A549 (cell line): ENCODE measurements around the gene ATF4. TPM values are rescaled to one million over a fixed set of nuclear protein-coding genes. Genes with fewer than 3 reads are reported as not detected.

Source experiments
- ATAC-seq, 2 experiments: fragments of 200-7000 bp in 1 of 2; fragments of >200 bp in 1 of 2; cut with Nextera tagmentation in 1 of 2; cut with Tn5 transposase in 1 of 2; 3 replicates each; pipeline versions ENCODE4 v1.8.0 to v1.9.1; 2018 to 2020; ENCODE audit warnings: mild to moderate bottlenecking in 1 of 2, moderate library complexity in 1 of 2
- CTCF ChIA-PET: fragments of 300-600 bp; sonication (Branson Sonifier 250); formaldehyde crosslinking; extraction: SDS; loops from one replicate; lab custom pipeline; 2021; ENCODE audit warnings: antibody characterized with exemption, inconsistent platforms; lab: Yijun Ruan, JAX
- POLR2A ChIA-PET: fragments of 350-600 bp; formaldehyde crosslinking; extraction: SDS; loops from one replicate; lab custom pipeline; 2021; ENCODE audit warnings: antibody characterized with exemption, inconsistent platforms; lab: Yijun Ruan, JAX
- DNase-seq, 2 experiments: peaks; one replicate each; pipeline versions ENCODE4 v3.0.0 to v3.0.0-alpha.2; 2011 to 2016; ENCODE audit warnings: low read depth in 1 of 2, low spot score in 1 of 2
- FAIRE-seq: peaks from 2 replicates; lab custom pipeline; 2011; peaks lifted over from hg19 to GRCh38; lab: Jason Lieb, UNC
- H3K27ac ChIP-seq, 2 experiments: fragments of >200 bp; sonication (Bioruptor Twin); formaldehyde crosslinking; 3 replicates each; pipeline ENCODE4 v1.5.1; 2016 to 2017
- H3K4me1 ChIP-seq: fragments of >200 bp; sonication (Bioruptor Twin); formaldehyde crosslinking; 3 replicates; pipeline ENCODE4 v1.6.1; 2016
- H3K4me2 ChIP-seq: fragments of >200 bp; sonication (Bioruptor Twin); formaldehyde crosslinking; 3 replicates; pipeline ENCODE4 v1.6.1; 2016
- H3K4me3 ChIP-seq: fragments of >200 bp; sonication (Bioruptor Twin); formaldehyde crosslinking; 3 replicates; pipeline ENCODE4 v1.5.1; 2016
- H3K9me3 ChIP-seq: fragments of >200 bp; sonication (Bioruptor Twin); formaldehyde crosslinking; 3 replicates; pipeline ENCODE4 v1.6.1; 2016
- CBX2 ChIP-seq: fragments of 200-600 bp; sonication (generic); IDR thresholded peaks from 2 replicates; pipeline ENCODE4 v1.6.1; 2016; ENCODE audit warnings: low read depth, mild to moderate bottlenecking, borderline replicate concordance
- CEBPB ChIP-seq, 2 experiments: fragments of >200 bp in 1 of 2; sonication (Bioruptor Twin) in 1 of 2; formaldehyde crosslinking in 1 of 2; IDR thresholded peaks; 2 replicates each; pipeline ENCODE4 v1.6.1; 2012 to 2016
- EHF ChIP-seq: fragments of 250-450 bp; sonication (Bioruptor Pico); IDR thresholded peaks from 2 replicates; pipeline ENCODE4 v1.5.0; 2020; ENCODE audit warnings: mild to moderate bottlenecking
- ESRRA ChIP-seq: fragments of 150-350 bp; IDR thresholded peaks from 2 replicates; pipeline ENCODE4 v1.6.1; 2014; ENCODE audit warnings: mild to moderate bottlenecking, low read length, borderline replicate concordance
- HOXA7 ChIP-seq: fragments of 250-450 bp; sonication (Bioruptor Pico); IDR thresholded peaks from 2 replicates; pipeline ENCODE4 v1.5.0; 2020; ENCODE audit warnings: mild to moderate bottlenecking, moderate library complexity
- HOXB13 ChIP-seq: fragments of 250-450 bp; sonication (Bioruptor Pico); IDR thresholded peaks from 2 replicates; pipeline ENCODE4 v1.5.0; 2020; ENCODE audit warnings: low read depth, mild to moderate bottlenecking, moderate library complexity
- HOXB5 ChIP-seq: fragments of 250-450 bp; sonication (Bioruptor Pico); IDR thresholded peaks from 2 replicates; pipeline ENCODE4 v1.5.0; 2020; ENCODE audit warnings: mild to moderate bottlenecking, moderate library complexity
- KDM5A ChIP-seq: fragments of 200-600 bp; sonication (generic); IDR thresholded peaks from 2 replicates; pipeline ENCODE4 v1.6.1; 2016; ENCODE audit warnings: antibody characterized with exemption, mild to moderate bottlenecking
- PHF8 ChIP-seq: fragments of 200-600 bp; sonication (generic); IDR thresholded peaks from 2 replicates; pipeline ENCODE4 v1.6.1; 2016; ENCODE audit warnings: low read depth, mild to moderate bottlenecking, antibody characterized with exemption, moderate library complexity, borderline replicate concordance
- POLR2A ChIP-seq: IDR thresholded peaks from 2 replicates; pipeline ENCODE4 v1.6.1; 2012; ENCODE audit warnings: mild to moderate bottlenecking, low read length
- RAD21 ChIP-seq, 2 experiments: fragments of >200 bp in 1 of 2; sonication (Bioruptor Twin) in 1 of 2; formaldehyde crosslinking in 1 of 2; IDR thresholded peaks in 1 of 2; conservative IDR thresholded peaks in 1 of 2; 2 replicates in 1 of 2; 3 replicates in 1 of 2; pipeline ENCODE4 v1.6.1; 2012 to 2018; ENCODE audit warnings: inconsistent platforms in 1 of 2
- RCOR1 ChIP-seq: fragments of 150-350 bp; IDR thresholded peaks from 2 replicates; pipeline ENCODE4 v1.6.1; 2014; ENCODE audit warnings: antibody characterized with exemption, low read length, low read depth
- SMC3 ChIP-seq: fragments of >200 bp; sonication (Bioruptor Twin); formaldehyde crosslinking; IDR thresholded peaks from 3 replicates; pipeline ENCODE4 v1.6.1; 2018; ENCODE audit warnings: inconsistent platforms
- SREBF2 ChIP-seq: fragments of 450-650 bp; IDR thresholded peaks from 2 replicates; pipeline ENCODE4 v1.6.1; 2014; ENCODE audit warnings: mild to moderate bottlenecking, moderate library complexity
- TFCP2L1 ChIP-seq: fragments of 250-450 bp; sonication (Bioruptor Pico); IDR thresholded peaks from 2 replicates; pipeline ENCODE4 v1.5.0; 2021; ENCODE audit warnings: mild to moderate bottlenecking
- WGBS: methylation state at CpG from one replicate; pipeline ENCODE4 v1.1.6; 2017; ENCODE audit errors: missing lambda C conversion rate; 5-methylcytosine and 5-hydroxymethylcytosine counted together
- polyA plus RNA-seq, 4 experiments: library from polyadenylated mRNA; depleted of rRNA in 3 of 4; stranded (reverse); fragments of >200 nt; fragmentation: RNase III in 1 of 4; extraction: RNeasy Plus Mini Kit Qiagen cat#74134 plus additional on column Dnase treatment in 1 of 4; gene quantifications; 2 replicates in 3 of 4; 3 replicates in 1 of 4; pipeline ENCODE4 v1.2.3, GENCODE V29; 2011 to 2017
- TF ChIP-seq, protein P1 (sequence below): fragments of 200-600 bp; sonication (generic); IDR thresholded peaks from 2 replicates; pipeline ENCODE4 v1.6.1; 2016; ENCODE audit warnings: antibody characterized with exemption, mild to moderate bottlenecking, moderate library complexity
- TF ChIP-seq, protein P2 (sequence below): fragments of 250-450 bp; sonication (Bioruptor Pico); IDR thresholded peaks from 2 replicates; pipeline ENCODE4 v1.5.0; 2020; ENCODE audit warnings: low read depth, mild to moderate bottlenecking, moderate library complexity
- TF ChIP-seq, protein P3 (sequence below): fragments of 150-350 bp; IDR thresholded peaks from 2 replicates; pipeline ENCODE4 v1.6.1; 2014; ENCODE audit warnings: low read depth, mild to moderate bottlenecking, low read length
- TF ChIP-seq, protein P4 (sequence below): fragments of >200 bp; sonication (Bioruptor Twin); formaldehyde crosslinking; IDR thresholded peaks from 3 replicates; pipeline ENCODE4 v1.6.1; 2016
- TF ChIP-seq, protein P5 (sequence below): fragments of 250-450 bp; sonication (Bioruptor Pico); IDR thresholded peaks from 2 replicates; pipeline ENCODE4 v1.5.0; 2021; ENCODE audit warnings: mild to moderate bottlenecking, moderate library complexity, borderline replicate concordance
- TF ChIP-seq, protein P6 (sequence below): fragments of >200 bp; sonication (Bioruptor Twin); formaldehyde crosslinking; IDR thresholded peaks from 3 replicates; pipeline ENCODE4 v1.5.1; 2016

ATF4 gene
- polyA plus RNA-seq, 2 of the 4 experiments (the other 2 are of a cell fraction) = 242 to 593 TPM

DNA sequence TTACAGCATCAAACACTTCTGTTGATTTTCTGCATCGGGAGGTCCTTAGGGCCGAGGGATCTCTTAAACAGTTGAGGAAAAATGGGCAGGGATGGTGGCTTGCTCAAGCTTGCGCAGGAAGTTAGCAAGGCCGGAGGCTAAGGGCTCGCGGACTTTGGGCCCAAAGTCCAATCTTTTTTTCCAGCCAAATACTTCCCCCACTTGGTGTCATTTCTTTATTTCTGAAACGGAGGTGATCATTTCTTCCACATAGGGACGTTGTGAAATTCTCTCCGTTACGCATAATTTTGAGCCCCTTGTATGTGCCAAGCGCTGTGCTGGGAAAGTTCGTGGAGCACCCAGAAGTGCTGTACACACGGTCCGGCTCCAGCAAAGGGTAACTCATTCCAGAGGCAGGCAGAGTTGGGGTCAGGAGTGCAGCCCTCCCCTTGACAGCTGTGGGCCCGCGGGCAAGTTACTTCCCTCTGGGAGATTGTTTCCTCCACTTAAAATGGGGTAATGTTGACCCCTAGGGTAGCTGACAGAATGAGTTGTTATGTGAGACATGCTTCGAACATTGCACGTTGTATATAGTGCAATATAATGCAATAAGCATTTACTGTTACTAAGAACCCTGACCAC lies 17.5 kb upstream of the ATF4 start:
- CTCF ChIA-PET = interaction anchor here (0.6 to 2.6 kb wide), 5 partner anchors 9 to 26 kb away, joined by 3 to 11 read pairs (median 7); no protein-coding TSS in a partner anchor
- FAIRE-seq = no peak
- WGBS = 12% methylated on average over 18 of the region's 18 CpGs
- POLR2A ChIA-PET = interaction anchor here (1.1 to 1.6 kb wide), 3 partner anchors 17 to 541 kb away, joined by 6 to 27 read pairs (median 8); partner anchors contain the start of genes ATF4 and RPL3
- Histone ChIP-seq H3K27ac (peak overlapping the region; percentile 98), H3K4me1 (peaks cover 12% of the 10 kb centered on the region; the same call in 2 of the 3 replicates), H3K4me2 (peak overlapping the region; percentile 97), H3K4me3 (peak overlapping the region; percentile 100), H3K9me3 (no peaks in the 10 kb centered on the region)
- no peak for DNase-seq
- peak; percentile 5 to 8; a peak in 3 of 6 replicates for ATAC-seq
- TF ChIP-seq HOXA7 (CRISPR knock-in tag) (no peak), PHF8 (0 out of 2 replicates have a peak, but pooled peaks have one; percentile 17)

DNA sequence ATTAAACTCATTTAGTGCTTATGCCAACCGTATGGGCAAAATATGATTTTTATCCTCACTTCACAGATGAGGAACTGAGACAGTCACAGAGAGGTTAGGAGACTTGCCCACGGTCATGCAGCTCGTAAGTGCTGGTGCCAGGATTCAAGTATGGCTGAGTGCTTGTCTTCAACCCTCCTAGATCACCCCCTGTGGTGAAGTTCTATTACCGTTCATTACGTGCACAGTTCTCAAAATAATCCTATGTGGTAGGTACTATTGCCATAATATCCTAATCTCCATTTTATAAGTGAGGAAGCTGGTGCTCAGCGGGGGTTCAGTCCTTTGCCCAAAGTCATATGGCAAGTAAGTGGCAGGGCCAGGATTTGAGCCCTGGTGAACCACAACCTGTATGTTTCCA lies 16.7 kb upstream of the ATF4 start:
- no peak for TF ChIP-seq EHF
- TF ChIP-seq, protein P1, sequence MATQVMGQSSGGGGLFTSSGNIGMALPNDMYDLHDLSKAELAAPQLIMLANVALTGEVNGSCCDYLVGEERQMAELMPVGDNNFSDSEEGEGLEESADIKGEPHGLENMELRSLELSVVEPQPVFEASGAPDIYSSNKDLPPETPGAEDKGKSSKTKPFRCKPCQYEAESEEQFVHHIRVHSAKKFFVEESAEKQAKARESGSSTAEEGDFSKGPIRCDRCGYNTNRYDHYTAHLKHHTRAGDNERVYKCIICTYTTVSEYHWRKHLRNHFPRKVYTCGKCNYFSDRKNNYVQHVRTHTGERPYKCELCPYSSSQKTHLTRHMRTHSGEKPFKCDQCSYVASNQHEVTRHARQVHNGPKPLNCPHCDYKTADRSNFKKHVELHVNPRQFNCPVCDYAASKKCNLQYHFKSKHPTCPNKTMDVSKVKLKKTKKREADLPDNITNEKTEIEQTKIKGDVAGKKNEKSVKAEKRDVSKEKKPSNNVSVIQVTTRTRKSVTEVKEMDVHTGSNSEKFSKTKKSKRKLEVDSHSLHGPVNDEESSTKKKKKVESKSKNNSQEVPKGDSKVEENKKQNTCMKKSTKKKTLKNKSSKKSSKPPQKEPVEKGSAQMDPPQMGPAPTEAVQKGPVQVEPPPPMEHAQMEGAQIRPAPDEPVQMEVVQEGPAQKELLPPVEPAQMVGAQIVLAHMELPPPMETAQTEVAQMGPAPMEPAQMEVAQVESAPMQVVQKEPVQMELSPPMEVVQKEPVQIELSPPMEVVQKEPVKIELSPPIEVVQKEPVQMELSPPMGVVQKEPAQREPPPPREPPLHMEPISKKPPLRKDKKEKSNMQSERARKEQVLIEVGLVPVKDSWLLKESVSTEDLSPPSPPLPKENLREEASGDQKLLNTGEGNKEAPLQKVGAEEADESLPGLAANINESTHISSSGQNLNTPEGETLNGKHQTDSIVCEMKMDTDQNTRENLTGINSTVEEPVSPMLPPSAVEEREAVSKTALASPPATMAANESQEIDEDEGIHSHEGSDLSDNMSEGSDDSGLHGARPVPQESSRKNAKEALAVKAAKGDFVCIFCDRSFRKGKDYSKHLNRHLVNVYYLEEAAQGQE = no peak
- no peak for TF ChIP-seq SMC3
- no peak for TF ChIP-seq RAD21 (conservative IDR thresholded peaks at IDR 0.05 in 1 of 2, IDR thresholded peaks at IDR 0.05 in 1 of 2)
- TF ChIP-seq POLR2A = no peak
- no peak for TF ChIP-seq RCOR1
- no peak for TF ChIP-seq SREBF2
- no peak for TF ChIP-seq CEBPB (IDR thresholded peaks at IDR 0.05)
- POLR2A ChIA-PET = no interaction called here
- FAIRE-seq = no peak

DNA sequence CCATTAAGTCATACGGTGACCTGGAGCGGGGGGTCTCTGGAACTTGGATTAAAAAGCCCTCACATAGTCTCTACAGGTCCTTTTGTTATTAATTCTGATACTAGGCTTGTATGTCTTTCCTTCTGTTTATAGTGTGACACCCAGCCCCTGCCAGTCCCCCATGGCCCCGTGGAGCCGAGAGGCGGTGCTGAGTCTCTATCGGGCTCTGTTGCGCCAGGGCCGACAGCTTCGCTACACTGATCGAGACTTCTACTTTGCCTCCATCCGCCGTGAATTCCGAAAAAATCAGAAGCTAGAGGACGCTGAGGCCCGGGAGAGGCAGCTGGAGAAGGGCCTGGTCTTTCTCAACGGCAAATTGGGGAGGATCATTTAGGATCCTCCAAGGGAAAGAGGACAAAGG lies 16.3 kb upstream of the ATF4 start:
- CTCF ChIA-PET = interaction anchor here (1.2 to 2.0 kb wide), 3 partner anchors 10 to 25 kb away, joined by 5 to 8 read pairs (median 7); no protein-coding TSS in a partner anchor
- no peak overlapping the region for H3K4me3 ChIP-seq
- H3K4me2 ChIP-seq = peak overlapping the region; percentile 97; the same call in 2 of the 3 replicates
- ATAC-seq = no peak
- no peak for DNase-seq
- no peak overlapping the region for H3K27ac ChIP-seq
- H3K4me1 ChIP-seq = peaks cover 12% of the 10 kb centered on the region; the same call in 2 of the 3 replicates
- no peak for FAIRE-seq
- 97% methylated on average over 16 of the region's 16 CpGs for WGBS
- H3K9me3 ChIP-seq = no peaks in the 10 kb centered on the region
- POLR2A ChIA-PET = no interaction called here
- TF ChIP-seq KDM5A (no peak), HOXB5 (CRISPR knock-in tag) (no peak), HOXB13 (CRISPR knock-in tag) (no peak), TFCP2L1 (CRISPR knock-in tag) (no peak), CBX2 (no peak), ESRRA (no peak)
- TF ChIP-seq, protein P2, sequence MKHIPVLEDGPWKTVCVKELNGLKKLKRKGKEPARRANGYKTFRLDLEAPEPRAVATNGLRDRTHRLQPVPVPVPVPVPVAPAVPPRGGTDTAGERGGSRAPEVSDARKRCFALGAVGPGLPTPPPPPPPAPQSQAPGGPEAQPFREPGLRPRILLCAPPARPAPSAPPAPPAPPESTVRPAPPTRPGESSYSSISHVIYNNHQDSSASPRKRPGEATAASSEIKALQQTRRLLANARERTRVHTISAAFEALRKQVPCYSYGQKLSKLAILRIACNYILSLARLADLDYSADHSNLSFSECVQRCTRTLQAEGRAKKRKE (CRISPR knock-in tag) = no peak
- TF ChIP-seq, protein P3, sequence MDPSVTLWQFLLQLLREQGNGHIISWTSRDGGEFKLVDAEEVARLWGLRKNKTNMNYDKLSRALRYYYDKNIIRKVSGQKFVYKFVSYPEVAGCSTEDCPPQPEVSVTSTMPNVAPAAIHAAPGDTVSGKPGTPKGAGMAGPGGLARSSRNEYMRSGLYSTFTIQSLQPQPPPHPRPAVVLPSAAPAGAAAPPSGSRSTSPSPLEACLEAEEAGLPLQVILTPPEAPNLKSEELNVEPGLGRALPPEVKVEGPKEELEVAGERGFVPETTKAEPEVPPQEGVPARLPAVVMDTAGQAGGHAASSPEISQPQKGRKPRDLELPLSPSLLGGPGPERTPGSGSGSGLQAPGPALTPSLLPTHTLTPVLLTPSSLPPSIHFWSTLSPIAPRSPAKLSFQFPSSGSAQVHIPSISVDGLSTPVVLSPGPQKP = no peak
- TF ChIP-seq, protein P4, sequence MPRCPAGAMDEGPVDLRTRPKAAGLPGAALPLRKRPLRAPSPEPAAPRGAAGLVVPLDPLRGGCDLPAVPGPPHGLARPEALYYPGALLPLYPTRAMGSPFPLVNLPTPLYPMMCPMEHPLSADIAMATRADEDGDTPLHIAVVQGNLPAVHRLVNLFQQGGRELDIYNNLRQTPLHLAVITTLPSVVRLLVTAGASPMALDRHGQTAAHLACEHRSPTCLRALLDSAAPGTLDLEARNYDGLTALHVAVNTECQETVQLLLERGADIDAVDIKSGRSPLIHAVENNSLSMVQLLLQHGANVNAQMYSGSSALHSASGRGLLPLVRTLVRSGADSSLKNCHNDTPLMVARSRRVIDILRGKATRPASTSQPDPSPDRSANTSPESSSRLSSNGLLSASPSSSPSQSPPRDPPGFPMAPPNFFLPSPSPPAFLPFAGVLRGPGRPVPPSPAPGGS = no peak
- TF ChIP-seq, protein P5, sequence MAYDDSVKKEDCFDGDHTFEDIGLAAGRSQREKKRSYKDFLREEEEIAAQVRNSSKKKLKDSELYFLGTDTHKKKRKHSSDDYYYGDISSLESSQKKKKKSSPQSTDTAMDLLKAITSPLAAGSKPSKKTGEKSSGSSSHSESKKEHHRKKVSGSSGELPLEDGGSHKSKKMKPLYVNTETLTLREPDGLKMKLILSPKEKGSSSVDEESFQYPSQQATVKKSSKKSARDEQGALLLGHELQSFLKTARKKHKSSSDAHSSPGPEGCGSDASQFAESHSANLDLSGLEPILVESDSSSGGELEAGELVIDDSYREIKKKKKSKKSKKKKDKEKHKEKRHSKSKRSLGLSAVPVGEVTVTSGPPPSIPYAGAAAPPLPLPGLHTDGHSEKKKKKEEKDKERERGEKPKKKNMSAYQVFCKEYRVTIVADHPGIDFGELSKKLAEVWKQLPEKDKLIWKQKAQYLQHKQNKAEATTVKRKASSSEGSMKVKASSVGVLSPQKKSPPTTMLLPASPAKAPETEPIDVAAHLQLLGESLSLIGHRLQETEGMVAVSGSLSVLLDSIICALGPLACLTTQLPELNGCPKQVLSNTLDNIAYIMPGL (CRISPR knock-in tag) = no peak
- TF ChIP-seq, protein P6, sequence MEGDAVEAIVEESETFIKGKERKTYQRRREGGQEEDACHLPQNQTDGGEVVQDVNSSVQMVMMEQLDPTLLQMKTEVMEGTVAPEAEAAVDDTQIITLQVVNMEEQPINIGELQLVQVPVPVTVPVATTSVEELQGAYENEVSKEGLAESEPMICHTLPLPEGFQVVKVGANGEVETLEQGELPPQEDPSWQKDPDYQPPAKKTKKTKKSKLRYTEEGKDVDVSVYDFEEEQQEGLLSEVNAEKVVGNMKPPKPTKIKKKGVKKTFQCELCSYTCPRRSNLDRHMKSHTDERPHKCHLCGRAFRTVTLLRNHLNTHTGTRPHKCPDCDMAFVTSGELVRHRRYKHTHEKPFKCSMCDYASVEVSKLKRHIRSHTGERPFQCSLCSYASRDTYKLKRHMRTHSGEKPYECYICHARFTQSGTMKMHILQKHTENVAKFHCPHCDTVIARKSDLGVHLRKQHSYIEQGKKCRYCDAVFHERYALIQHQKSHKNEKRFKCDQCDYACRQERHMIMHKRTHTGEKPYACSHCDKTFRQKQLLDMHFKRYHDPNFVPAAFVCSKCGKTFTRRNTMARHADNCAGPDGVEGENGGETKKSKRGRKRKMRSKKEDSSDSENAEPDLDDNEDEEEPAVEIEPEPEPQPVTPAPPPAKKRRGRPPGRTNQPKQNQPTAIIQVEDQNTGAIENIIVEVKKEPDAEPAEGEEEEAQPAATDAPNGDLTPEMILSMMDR = no peak

More for the DNA sequence above, 16.7 kb upstream of the ATF4 start:
- DNase-seq (no peak), ATAC-seq (no peak)
- peak overlapping the region; percentile 97 for H3K4me2 ChIP-seq
- no peaks in the 10 kb centered on the region for H3K9me3 ChIP-seq
- peak overlapping the region; percentile 100 for H3K4me3 ChIP-seq
- 72% methylated on average over 6 of the region's 6 CpGs for WGBS
- CTCF ChIA-PET = interaction anchor here (1.2 to 2.0 kb wide), 3 partner anchors 10 to 25 kb away, joined by 5 to 8 read pairs (median 7); no protein-coding TSS in a partner anchor
- peak overlapping the region in 1 of 2 experiments; percentile 98; a peak in 3 of 6 replicates for H3K27ac ChIP-seq
- H3K4me1 ChIP-seq = peaks cover 12% of the 10 kb centered on the region; the same call in 2 of the 3 replicates
